ENCODE results near the gene PRKACG. TPM values are rescaled to one million over a fixed set of nuclear protein-coding genes. Genes with fewer than 3 reads are reported as not detected.

PRKACG gene
- total and polyA plus RNA-seq, 2 of the 8 experiments (the other 6 are each of a cell fraction or from before 2014, with no cell fraction given), result not detected

DNA sequence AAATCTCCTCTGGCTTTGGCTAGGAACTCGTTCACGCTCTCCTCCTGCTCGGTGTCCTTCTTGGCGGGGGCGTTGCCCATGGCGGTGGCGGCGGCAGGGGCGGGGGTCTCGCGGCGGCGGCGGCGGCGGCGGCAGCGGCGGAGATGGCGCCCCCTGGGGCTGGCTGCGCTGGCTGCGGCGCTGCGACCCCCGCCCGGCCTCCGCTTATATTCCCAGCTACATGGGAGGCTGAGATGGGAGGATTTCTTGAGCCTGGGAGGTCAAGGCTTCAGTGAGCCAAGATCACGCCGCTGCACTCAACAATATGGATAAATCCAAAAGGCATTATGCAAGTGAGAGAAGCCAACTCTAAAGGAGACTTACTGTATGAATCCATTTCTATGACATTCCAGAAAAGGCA, at the start of gene PRKACG (continued):
- TF ChIP-seq BRCA1 (IDR thresholded peaks at IDR 0.05; ENCODE audit: low read depth, low read length), result no peak

All from H1 (cell line).